ENCODE data around the gene CLCN2. TPM values are rescaled to one million over a fixed set of nuclear protein-coding genes. Genes with fewer than 3 reads are reported as not detected.

CLCN2 gene
- total and polyA plus RNA-seq, 2 of the 8 experiments (the other 6 are each of a cell fraction or from before 2014, with no cell fraction given): 13.7 to 16.1 TPM

GRCh38 chr3:184388936-184389230 lies 27.5 kb upstream of the CLCN2 start (continued):
- TF ChIP-seq, protein P1, sequence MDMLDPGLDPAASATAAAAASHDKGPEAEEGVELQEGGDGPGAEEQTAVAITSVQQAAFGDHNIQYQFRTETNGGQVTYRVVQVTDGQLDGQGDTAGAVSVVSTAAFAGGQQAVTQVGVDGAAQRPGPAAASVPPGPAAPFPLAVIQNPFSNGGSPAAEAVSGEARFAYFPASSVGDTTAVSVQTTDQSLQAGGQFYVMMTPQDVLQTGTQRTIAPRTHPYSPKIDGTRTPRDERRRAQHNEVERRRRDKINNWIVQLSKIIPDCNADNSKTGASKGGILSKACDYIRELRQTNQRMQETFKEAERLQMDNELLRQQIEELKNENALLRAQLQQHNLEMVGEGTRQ (IDR thresholded peaks at IDR 0.05; ENCODE audit: low read length): no peak
- TF ChIP-seq, protein P2, sequence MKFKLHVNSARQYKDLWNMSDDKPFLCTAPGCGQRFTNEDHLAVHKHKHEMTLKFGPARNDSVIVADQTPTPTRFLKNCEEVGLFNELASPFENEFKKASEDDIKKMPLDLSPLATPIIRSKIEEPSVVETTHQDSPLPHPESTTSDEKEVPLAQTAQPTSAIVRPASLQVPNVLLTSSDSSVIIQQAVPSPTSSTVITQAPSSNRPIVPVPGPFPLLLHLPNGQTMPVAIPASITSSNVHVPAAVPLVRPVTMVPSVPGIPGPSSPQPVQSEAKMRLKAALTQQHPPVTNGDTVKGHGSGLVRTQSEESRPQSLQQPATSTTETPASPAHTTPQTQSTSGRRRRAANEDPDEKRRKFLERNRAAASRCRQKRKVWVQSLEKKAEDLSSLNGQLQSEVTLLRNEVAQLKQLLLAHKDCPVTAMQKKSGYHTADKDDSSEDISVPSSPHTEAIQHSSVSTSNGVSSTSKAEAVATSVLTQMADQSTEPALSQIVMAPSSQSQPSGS (IDR thresholded peaks at IDR 0.05; ENCODE audit: low read length): no peak
- TF ChIP-seq SIX5 (IDR thresholded peaks at IDR 0.05; ENCODE audit: low read depth, low read length): no peak
